HepG2 (cell line): ENCODE results near the gene CCDC57. TPM values are rescaled to one million over a fixed set of nuclear protein-coding genes. Genes with fewer than 3 reads are reported as not detected.

Experiments
- ASH2L ChIP-seq: fragments of 300-600, 200-600 bp; sonication (generic); IDR thresholded peaks from 2 replicates; pipeline ENCODE4 v1.7.0; 2017; ENCODE audit warnings: low read depth, mild to moderate bottlenecking, moderate library complexity, mixed read lengths, low read length; ENCODE audit not compliant: insufficient read length
- GATAD2A ChIP-seq: IDR thresholded peaks from 2 replicates; pipeline ENCODE4 v1.6.1; 2016
- HBP1 ChIP-seq: IDR thresholded peaks from 2 replicates; pipeline ENCODE4 v1.6.1; 2016; ENCODE audit warnings: low read depth, control low read depth
- HIVEP1 ChIP-seq: sonication (generic); formaldehyde crosslinking; IDR thresholded peaks from 2 replicates; pipeline ENCODE4 v1.4.0; 2020; ENCODE audit warnings: mild to moderate bottlenecking, missing genetic modification reagents
- SAFB2 ChIP-seq: sonication (generic); formaldehyde crosslinking; IDR thresholded peaks from 2 replicates; pipeline ENCODE4 v1.5.1; 2020; ENCODE audit warnings: missing genetic modification reagents, low read depth, mild to moderate bottlenecking, borderline replicate concordance
- TCF12 ChIP-seq, 2 experiments: fragments of 450-650 bp in 1 of 2; sonication (generic) in 1 of 2; formaldehyde crosslinking in 1 of 2; IDR thresholded peaks; 2 replicates each; pipeline versions ENCODE4 v1.6.1 to v1.8.0; 2017 to 2022; ENCODE audit warnings: antibody characterized with exemption in 1 of 2, mild to moderate bottlenecking in 1 of 2, missing genetic modification reagents in 1 of 2, moderate library complexity in 1 of 2
- TSC22D2 ChIP-seq: sonication (generic); formaldehyde crosslinking; IDR thresholded peaks from 2 replicates; pipeline ENCODE4 v1.5.1; 2020; ENCODE audit warnings: missing genetic modification reagents, mild to moderate bottlenecking, borderline replicate concordance
- ZNF263 ChIP-seq: sonication (generic); formaldehyde crosslinking; IDR thresholded peaks from 2 replicates; pipeline ENCODE4 v1.4.0; 2020; ENCODE audit warnings: missing genetic modification reagents
- ZNF414 ChIP-seq: sonication (generic); formaldehyde crosslinking; IDR thresholded peaks from 2 replicates; pipeline ENCODE4 v1.5.0; 2020; ENCODE audit warnings: missing genetic modification reagents
- ZNF432 ChIP-seq: sonication (generic); formaldehyde crosslinking; IDR thresholded peaks from 2 replicates; pipeline ENCODE4 v1.5.0; 2020; ENCODE audit warnings: missing genetic modification reagents, mild to moderate bottlenecking, borderline replicate concordance
- polyA plus RNA-seq, 8 experiments: library from polyadenylated mRNA; depleted of rRNA in 3 of 8; stranded (reverse) in 7 of 8; unstranded in 1 of 8; fragments of >200 nt; fragmentation: Illumina TruSeq in 4 of 8; extraction: Trizol in 4 of 8; gene quantifications; 2 replicates each; pipeline versions ENCODE4 v1.2.1 to v1.2.3, GENCODE V29; 2011 to 2016; ENCODE audit warnings: low read depth in 4 of 8, missing spikeins in 1 of 8, mixed read lengths in 1 of 8; ENCODE audit not compliant: insufficient read depth in 1 of 8
- total RNA-seq, 5 experiments: library from RNA; depleted of rRNA; stranded (reverse); fragments of >200 nt; fragmentation: Illumina TruSeq; extraction: Trizol; gene quantifications; 2 replicates each; pipeline ENCODE4 v1.2.3, GENCODE V29; 2016; ENCODE audit warnings: low read depth in 1 of 5
- TF ChIP-seq, protein P1 (sequence below): sonication (generic); formaldehyde crosslinking; IDR thresholded peaks from 2 replicates; pipeline ENCODE4 v1.5.0; 2020; ENCODE audit warnings: mild to moderate bottlenecking, missing genetic modification reagents, borderline replicate concordance
- TF ChIP-seq, protein P2 (sequence below): sonication (generic); formaldehyde crosslinking; IDR thresholded peaks from 2 replicates; pipeline ENCODE4 v1.9.0; 2021; ENCODE audit warnings: missing genetic modification reagents, borderline replicate concordance
- TF ChIP-seq, protein P3 (sequence below): sonication (generic); formaldehyde crosslinking; IDR thresholded peaks from 2 replicates; pipeline ENCODE4 v1.8.1; 2023; ENCODE audit warnings: missing genetic modification reagents, mild to moderate bottlenecking, borderline replicate concordance
- TF ChIP-seq, protein P4 (sequence below): sonication (generic); formaldehyde crosslinking; IDR thresholded peaks from 2 replicates; pipeline ENCODE4 v1.4.0; 2020; ENCODE audit warnings: mild to moderate bottlenecking, missing genetic modification reagents

The CCDC57 gene
- total and polyA plus RNA-seq, 2 of the 13 experiments (the other 11 are each of a cell fraction or from before 2014, with no cell fraction given), result 59.3 to 59.9 TPM

DNA sequence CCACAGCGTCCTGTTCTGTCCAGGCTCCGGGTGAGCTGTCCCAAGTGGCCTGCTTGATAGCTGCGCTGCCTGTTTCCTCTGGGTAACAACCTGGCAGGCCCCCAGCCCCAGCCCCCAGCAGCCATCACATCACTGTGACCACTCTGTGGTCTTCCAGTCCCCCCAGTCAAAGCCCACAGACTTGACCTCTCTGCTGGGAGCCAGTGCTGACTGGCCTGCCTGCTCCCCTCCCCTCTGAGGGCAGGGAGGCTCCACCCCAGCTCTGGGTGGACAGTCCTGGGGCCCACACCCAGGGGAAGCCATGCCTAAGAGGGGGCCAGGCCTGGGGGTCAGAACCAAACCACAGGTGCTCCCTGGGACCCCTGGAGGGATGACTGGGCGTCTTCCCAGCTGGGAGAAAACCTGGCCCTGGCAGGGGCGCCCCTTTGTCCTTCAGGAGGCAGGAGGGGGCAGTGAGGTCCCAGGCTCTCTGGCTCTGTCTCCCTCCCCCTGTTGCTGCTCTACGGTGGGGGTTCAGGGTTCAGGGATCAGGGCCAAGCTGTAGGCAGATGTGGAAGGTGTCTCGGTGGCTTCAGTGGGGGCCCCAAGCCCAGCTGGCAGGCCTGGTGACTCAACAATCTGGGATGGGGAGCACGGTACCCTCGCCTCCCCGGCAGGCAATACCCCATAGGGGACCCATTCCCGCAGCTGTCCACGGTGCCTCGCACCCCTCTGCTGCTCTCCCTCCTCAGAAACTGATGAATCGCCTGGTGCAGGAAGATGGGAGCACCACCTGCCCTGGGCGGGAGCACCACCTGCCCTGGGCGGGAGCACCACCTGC, 14.4 kb upstream of the CCDC57 start (continued):
- TF ChIP-seq ZNF263 (CRISPR knock-in tag), result peak; percentile 99; the same call in 1 of the 2 replicates
- TF ChIP-seq, protein P1, sequence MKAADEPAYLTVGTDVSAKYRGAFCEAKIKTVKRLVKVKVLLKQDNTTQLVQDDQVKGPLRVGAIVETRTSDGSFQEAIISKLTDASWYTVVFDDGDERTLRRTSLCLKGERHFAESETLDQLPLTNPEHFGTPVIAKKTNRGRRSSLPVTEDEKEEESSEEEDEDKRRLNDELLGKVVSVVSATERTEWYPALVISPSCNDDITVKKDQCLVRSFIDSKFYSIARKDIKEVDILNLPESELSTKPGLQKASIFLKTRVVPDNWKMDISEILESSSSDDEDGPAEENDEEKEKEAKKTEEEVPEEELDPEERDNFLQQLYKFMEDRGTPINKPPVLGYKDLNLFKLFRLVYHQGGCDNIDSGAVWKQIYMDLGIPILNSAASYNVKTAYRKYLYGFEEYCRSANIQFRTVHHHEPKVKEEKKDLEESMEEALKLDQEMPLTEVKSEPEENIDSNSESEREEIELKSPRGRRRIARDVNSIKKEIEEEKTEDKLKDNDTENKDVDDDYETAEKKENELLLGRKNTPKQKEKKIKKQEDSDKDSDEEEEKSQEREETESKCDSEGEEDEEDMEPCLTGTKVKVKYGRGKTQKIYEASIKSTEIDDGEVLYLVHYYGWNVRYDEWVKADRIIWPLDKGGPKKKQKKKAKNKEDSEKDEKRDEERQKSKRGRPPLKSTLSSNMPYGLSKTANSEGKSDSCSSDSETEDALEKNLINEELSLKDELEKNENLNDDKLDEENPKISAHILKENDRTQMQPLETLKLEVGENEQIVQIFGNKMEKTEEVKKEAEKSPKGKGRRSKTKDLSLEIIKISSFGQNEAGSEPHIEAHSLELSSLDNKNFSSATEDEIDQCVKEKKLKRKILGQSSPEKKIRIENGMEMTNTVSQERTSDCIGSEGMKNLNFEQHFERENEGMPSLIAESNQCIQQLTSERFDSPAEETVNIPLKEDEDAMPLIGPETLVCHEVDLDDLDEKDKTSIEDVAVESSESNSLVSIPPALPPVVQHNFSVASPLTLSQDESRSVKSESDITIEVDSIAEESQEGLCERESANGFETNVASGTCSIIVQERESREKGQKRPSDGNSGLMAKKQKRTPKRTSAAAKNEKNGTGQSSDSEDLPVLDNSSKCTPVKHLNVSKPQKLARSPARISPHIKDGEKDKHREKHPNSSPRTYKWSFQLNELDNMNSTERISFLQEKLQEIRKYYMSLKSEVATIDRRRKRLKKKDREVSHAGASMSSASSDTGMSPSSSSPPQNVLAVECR (CRISPR knock-in tag), result peak; percentile 51; the same call in 1 of the 2 replicates
- TF ChIP-seq ZNF414 (CRISPR knock-in tag), result peak; percentile 38; the same call in 1 of the 2 replicates
- peak; percentile 65; the same call in 1 of the 2 replicates for TF ChIP-seq TSC22D2
- TF ChIP-seq, protein P2, sequence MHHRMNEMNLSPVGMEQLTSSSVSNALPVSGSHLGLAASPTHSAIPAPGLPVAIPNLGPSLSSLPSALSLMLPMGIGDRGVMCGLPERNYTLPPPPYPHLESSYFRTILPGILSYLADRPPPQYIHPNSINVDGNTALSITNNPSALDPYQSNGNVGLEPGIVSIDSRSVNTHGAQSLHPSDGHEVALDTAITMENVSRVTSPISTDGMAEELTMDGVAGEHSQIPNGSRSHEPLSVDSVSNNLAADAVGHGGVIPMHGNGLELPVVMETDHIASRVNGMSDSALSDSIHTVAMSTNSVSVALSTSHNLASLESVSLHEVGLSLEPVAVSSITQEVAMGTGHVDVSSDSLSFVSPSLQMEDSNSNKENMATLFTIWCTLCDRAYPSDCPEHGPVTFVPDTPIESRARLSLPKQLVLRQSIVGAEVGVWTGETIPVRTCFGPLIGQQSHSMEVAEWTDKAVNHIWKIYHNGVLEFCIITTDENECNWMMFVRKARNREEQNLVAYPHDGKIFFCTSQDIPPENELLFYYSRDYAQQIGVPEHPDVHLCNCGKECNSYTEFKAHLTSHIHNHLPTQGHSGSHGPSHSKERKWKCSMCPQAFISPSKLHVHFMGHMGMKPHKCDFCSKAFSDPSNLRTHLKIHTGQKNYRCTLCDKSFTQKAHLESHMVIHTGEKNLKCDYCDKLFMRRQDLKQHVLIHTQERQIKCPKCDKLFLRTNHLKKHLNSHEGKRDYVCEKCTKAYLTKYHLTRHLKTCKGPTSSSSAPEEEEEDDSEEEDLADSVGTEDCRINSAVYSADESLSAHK (CRISPR knock-in tag), result no peak
- TF ChIP-seq, protein P3, sequence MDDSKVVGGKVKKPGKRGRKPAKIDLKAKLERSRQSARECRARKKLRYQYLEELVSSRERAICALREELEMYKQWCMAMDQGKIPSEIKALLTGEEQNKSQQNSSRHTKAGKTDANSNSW (CRISPR knock-in tag), result 0 out of 2 replicates have a peak, but pooled peaks have one; percentile 60
- peak; percentile 33; the same call in 1 of the 2 replicates for TF ChIP-seq SAFB2 (CRISPR knock-in tag)
- TF ChIP-seq, protein P4, sequence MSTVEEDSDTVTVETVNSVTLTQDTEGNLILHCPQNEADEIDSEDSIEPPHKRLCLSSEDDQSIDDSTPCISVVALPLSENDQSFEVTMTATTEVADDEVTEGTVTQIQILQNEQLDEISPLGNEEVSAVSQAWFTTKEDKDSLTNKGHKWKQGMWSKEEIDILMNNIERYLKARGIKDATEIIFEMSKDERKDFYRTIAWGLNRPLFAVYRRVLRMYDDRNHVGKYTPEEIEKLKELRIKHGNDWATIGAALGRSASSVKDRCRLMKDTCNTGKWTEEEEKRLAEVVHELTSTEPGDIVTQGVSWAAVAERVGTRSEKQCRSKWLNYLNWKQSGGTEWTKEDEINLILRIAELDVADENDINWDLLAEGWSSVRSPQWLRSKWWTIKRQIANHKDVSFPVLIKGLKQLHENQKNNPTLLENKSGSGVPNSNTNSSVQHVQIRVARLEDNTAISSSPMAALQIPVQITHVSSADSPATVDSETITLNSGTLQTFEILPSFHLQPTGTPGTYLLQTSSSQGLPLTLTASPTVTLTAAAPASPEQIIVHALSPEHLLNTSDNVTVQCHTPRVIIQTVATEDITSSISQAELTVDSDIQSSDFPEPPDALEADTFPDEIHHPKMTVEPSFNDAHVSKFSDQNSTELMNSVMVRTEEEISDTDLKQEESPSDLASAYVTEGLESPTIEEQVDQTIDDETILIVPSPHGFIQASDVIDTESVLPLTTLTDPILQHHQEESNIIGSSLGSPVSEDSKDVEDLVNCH (CRISPR knock-in tag), result no peak
- TF ChIP-seq ASH2L, result no peak
- TF ChIP-seq HBP1 (CRISPR knock-in tag), result 0 out of 2 replicates have a peak, but pooled peaks have one; percentile 15
- 0 out of 2 replicates have a peak, but pooled peaks have one; percentile 70 for TF ChIP-seq HIVEP1 (CRISPR knock-in tag)
- no peak for TF ChIP-seq ZNF432
- peak; percentile 53; the same call in 1 of the 2 replicates for TF ChIP-seq GATAD2A (CRISPR knock-in tag)
- TF ChIP-seq TCF12 (IDR thresholded peaks at IDR 0.05), result no peak
- peak; percentile 59; the same call in 1 of the 2 replicates for TF ChIP-seq TCF12 (CRISPR knock-in tag; IDR thresholded peaks at IDR 0.05)
